Calu3 (cell line): ENCODE measurements around the gene HYI. TPM values are rescaled to one million over a fixed set of nuclear protein-coding genes. Genes with fewer than 3 reads are reported as not detected.

Experiments used
- BruUV-seq: library from RNA; stranded (reverse); fragments of 400-500 nt; replicated peaks from 2 replicates; lab custom pipeline; 2021; lab: Mats Ljungman, UMichigan
- CTCF ChIA-PET: fragments of 300-600 bp; sonication (Branson Sonifier 250); formaldehyde crosslinking; loops from one replicate; lab custom pipeline; 2022; ENCODE audit warnings: antibody characterized with exemption; lab: Charles Lee
- DNase-seq: peaks from one replicate; pipeline ENCODE4 v3.0.0; 2022
- H3K27ac Mint-ChIP-seq: one replicate; pipeline ENCODE4 v1.8.0; 2022; ENCODE audit warnings: mixed read lengths; ENCODE audit not compliant: unreplicated experiment
- H3K27me3 Mint-ChIP-seq: one replicate; pipeline ENCODE4 v1.8.0; 2022; ENCODE audit warnings: mixed read lengths; ENCODE audit not compliant: unreplicated experiment
- H3K36me3 Mint-ChIP-seq: one replicate; pipeline ENCODE4 v1.8.0; 2022; ENCODE audit warnings: mild to moderate bottlenecking, moderate library complexity, mixed read lengths; ENCODE audit not compliant: insufficient read depth, unreplicated experiment
- H3K4me1 Mint-ChIP-seq: one replicate; pipeline ENCODE4 v1.8.0; 2022; ENCODE audit warnings: mild to moderate bottlenecking, low read depth, mixed read lengths; ENCODE audit not compliant: unreplicated experiment
- H3K4me3 Mint-ChIP-seq: one replicate; pipeline ENCODE4 v1.8.0; 2022; ENCODE audit warnings: mild to moderate bottlenecking, low read depth, moderate library complexity, mixed read lengths; ENCODE audit not compliant: unreplicated experiment
- H3K9me3 Mint-ChIP-seq: one replicate; pipeline ENCODE4 v1.8.0; 2022; ENCODE audit warnings: low read depth, mixed read lengths; ENCODE audit not compliant: unreplicated experiment
- intact Hi-C: fragments of 100-400 bp; cut with micrococcal nuclease; formaldehyde crosslinking; loops from one replicate; pipeline ENCODE4 v1.10.0; 2022; ENCODE audit not compliant: unreplicated experiment
- total RNA-seq: library from RNA; stranded (reverse); gene quantifications from 2 replicates; pipeline ENCODE4 v1.2.3, GENCODE V29; 2022
- TF ChIP-seq, protein P1 (sequence below): fragments of 200-600 bp; IDR thresholded peaks from one replicate; pipeline ENCODE4 v1.8.0; 2022; ENCODE audit warnings: antibody characterized with exemption; ENCODE audit not compliant: unreplicated experiment

HYI gene
- total RNA-seq, 1 experiment from 2014 or later = 67.4 TPM

DNA sequence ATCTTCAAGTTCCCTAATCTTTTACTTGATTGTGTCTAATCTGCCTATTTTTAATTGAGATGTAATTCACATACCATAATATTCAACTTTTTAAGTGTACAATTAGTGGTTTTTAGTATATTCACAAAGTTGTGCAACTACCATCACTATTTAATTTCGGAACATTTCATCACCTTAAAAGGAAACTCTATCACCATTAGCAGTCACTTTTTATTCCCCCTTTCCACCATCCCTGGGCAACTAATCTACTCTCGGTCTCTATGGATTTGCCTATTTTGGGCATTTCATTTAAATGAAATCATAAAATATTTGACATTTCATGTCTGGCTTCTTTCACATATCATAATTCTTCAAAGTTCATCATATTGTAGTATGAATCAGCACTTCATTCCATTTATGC is 30.6 kb upstream of the HYI start:
- Mint-ChIP-seq H3K27ac (no peak overlapping the region), H3K27me3 (no peaks in the 10 kb centered on the region), H3K4me1 (no peaks in the 10 kb centered on the region), H3K9me3 (peaks cover 7% of the 10 kb centered on the region), H3K36me3 (no peaks in the 10 kb centered on the region), H3K4me3 (no peak overlapping the region)
- TF ChIP-seq, protein P1, sequence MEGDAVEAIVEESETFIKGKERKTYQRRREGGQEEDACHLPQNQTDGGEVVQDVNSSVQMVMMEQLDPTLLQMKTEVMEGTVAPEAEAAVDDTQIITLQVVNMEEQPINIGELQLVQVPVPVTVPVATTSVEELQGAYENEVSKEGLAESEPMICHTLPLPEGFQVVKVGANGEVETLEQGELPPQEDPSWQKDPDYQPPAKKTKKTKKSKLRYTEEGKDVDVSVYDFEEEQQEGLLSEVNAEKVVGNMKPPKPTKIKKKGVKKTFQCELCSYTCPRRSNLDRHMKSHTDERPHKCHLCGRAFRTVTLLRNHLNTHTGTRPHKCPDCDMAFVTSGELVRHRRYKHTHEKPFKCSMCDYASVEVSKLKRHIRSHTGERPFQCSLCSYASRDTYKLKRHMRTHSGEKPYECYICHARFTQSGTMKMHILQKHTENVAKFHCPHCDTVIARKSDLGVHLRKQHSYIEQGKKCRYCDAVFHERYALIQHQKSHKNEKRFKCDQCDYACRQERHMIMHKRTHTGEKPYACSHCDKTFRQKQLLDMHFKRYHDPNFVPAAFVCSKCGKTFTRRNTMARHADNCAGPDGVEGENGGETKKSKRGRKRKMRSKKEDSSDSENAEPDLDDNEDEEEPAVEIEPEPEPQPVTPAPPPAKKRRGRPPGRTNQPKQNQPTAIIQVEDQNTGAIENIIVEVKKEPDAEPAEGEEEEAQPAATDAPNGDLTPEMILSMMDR = no peak
- intact Hi-C loops = no loop called here
- CTCF ChIA-PET = no interaction called here
- BruUV-seq = no TSS peak
- no peak for DNase-seq

DNA sequence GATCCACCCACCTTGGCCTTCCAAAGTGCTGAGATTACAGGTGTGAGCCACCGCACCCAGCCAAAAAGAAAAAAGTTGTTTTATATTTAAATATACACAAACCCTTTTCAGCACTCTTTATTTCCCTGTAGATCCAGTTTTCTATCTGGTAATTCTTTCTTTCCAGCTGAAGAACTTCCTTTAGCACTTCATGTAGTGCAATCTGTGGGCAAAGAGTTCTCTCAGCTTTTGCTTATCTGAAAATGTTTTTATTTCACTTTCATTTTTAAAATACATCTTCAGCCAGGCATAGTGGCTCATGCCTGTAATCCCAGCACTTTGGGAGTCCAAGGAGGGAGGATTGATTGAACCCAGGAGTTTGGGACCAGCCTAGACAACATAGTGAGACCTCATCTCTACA is 28.5 kb upstream of the HYI start:
- intact Hi-C loops = no loop called here
- H3K36me3 Mint-ChIP-seq = no peaks in the 10 kb centered on the region
- no TSS peak for BruUV-seq
- no peak overlapping the region for H3K27ac Mint-ChIP-seq
- TF ChIP-seq, protein P1 = no peak
- peaks cover 8% of the 10 kb centered on the region for H3K9me3 Mint-ChIP-seq
- no peak for DNase-seq
- no peaks in the 10 kb centered on the region for H3K27me3 Mint-ChIP-seq
- CTCF ChIA-PET = no interaction called here
- H3K4me3 Mint-ChIP-seq = no peak overlapping the region
- H3K4me1 Mint-ChIP-seq = peaks cover 1% of the 10 kb centered on the region

DNA sequence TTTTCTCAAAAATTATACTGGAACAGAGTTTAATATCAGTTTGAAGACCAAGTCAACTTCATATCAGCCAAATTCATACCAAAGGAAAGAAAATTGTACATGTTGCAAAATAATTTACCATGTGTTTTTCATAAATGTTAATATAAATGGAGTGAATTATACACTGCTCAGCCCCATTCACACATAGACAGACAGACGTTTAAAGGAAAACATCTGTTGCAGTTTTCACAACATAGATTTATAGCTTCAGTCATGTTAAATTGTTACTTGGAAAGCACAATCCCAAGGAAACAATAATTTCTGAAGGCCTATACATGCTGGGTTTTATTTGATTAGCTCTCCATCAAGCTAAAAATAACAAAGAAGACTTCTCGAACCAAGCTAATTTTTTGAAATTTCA is 27.8 kb upstream of the HYI start:
- Mint-ChIP-seq H3K4me3 (no peak overlapping the region), H3K36me3 (no peaks in the 10 kb centered on the region), H3K4me1 (peaks cover 8% of the 10 kb centered on the region), H3K27ac (no peak overlapping the region), H3K27me3 (no peaks in the 10 kb centered on the region), H3K9me3 (peaks cover 8% of the 10 kb centered on the region)
- BruUV-seq = no TSS peak
- intact Hi-C loops = no loop called here
- TF ChIP-seq, protein P1 = no peak
- no peak for DNase-seq
- CTCF ChIA-PET = interaction anchor here (0.7 kb wide), 1 partner anchor 547 kb away, joined by 4 read pairs; no protein-coding TSS in a partner anchor

DNA sequence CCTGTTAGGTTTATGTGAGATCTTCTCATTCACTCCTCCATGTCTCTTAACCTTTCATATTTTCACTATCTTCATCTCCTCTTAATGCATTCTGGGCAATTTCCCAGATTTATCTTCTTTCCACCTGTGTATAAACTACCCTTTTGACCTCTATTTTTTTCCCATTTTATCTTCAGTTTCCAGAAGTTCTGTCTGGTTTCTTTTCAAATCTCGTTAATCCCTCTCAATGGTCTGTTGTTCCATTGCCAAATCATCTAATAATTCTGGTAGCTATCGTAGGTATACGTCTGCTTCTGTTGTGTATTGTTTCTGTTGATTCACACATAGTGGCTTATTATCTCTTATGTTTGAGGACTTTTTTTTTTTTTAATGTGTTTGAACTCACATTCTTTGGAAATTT is 25.7 kb upstream of the HYI start:
- H3K27ac Mint-ChIP-seq = no peak overlapping the region
- CTCF ChIA-PET = no interaction called here
- DNase-seq = no peak
- peaks cover 8% of the 10 kb centered on the region for H3K9me3 Mint-ChIP-seq
- no peaks in the 10 kb centered on the region for H3K27me3 Mint-ChIP-seq
- peaks cover 4% of the 10 kb centered on the region for H3K36me3 Mint-ChIP-seq
- TF ChIP-seq, protein P1 = no peak
- intact Hi-C loops = no loop called here
- H3K4me3 Mint-ChIP-seq = no peak overlapping the region
- H3K4me1 Mint-ChIP-seq = peaks cover 22% of the 10 kb centered on the region
- BruUV-seq = no TSS peak
